ENCODE measurements around the gene FAM110A.
"Not testable (repeated sequence)": the region's sequence is repeated elsewhere in the genome, so short reads cannot be mapped to it uniquely, and the experiment has no call there.

FAM110A gene

GRCh38 chr20:892371-892770 lies 58.9 kb downstream of the FAM110A start:
- H3K4me3 ChIP-seq (ENCODE audit: low read depth in 1 of 2, low read length in 2 of 2); H3K4me1 ChIP-seq (ENCODE audit: control insufficient read depth in 1 of 2, insufficient read depth in 2 of 2, low read length in 2 of 2); H3K36me3 ChIP-seq (ENCODE audit: control insufficient read depth in 1 of 2, insufficient read depth in 2 of 2, low read length in 2 of 2); H3K9me3 ChIP-seq (ENCODE audit: control insufficient read depth in 1 of 2, low read length in 2 of 2); H3K27ac ChIP-seq (ENCODE audit: low read depth, low read length); H3K27me3 ChIP-seq (ENCODE audit: control insufficient read depth in 1 of 2, insufficient read depth in 2 of 2, low read length in 2 of 2); H3K9ac ChIP-seq (ENCODE audit: low read depth in 1 of 2, low read length in 2 of 2): not testable (repeated sequence)

Data from duodenal mucosa (tissue), 2 donors.